OCI-LY3 (cell line): ENCODE data around the gene SENP5.
"Not testable (repeated sequence)": the region's sequence is repeated elsewhere in the genome, so short reads cannot be mapped to it uniquely, and the experiment has no call there.

Source experiments
- H2AFZ ChIP-seq: fragments of 200-600, 300-600 bp; shearing (Covaris generic); 2 replicates; pipeline ENCODE4 v1.6.0; 2014; ENCODE audit warnings: antibody characterized with exemption, low read depth, low read length
- H3K27ac ChIP-seq: fragments of 200-600, 300-600 bp; sonication (generic); 2 replicates; pipeline ENCODE4 v1.5.1; 2014; ENCODE audit warnings: mild to moderate bottlenecking, low read length, moderate library complexity, mixed read lengths
- H3K27me3 ChIP-seq: fragments of 200-600, 300-600 bp; sonication (generic); 2 replicates; pipeline ENCODE4 v1.6.1; 2014; ENCODE audit warnings: low read depth, low read length, mixed read lengths
- H3K36me3 ChIP-seq: fragments of 200-600, 300-600 bp; sonication (generic); replicated peaks from 2 replicates; pipeline ENCODE3; 2014; ENCODE audit warnings: low read depth, low read length, mixed read lengths
- H3K4me1 ChIP-seq: fragments of 300-600, 200-600 bp; sonication (generic); 2 replicates; pipeline ENCODE4 v1.6.1; 2014; ENCODE audit warnings: low read length, mixed read lengths
- H3K4me2 ChIP-seq: fragments of 200-600, 300-600 bp; sonication (generic); 2 replicates; pipeline ENCODE4 v1.6.1; 2014; ENCODE audit warnings: low read length, mixed read lengths
- H3K4me3 ChIP-seq: fragments of 300-600, 200-600 bp; sonication (generic); 2 replicates; pipeline ENCODE4 v1.5.1; 2014; ENCODE audit warnings: antibody characterized with exemption, mild to moderate bottlenecking, low read length, moderate library complexity
- H3K79me2 ChIP-seq: fragments of 300-600, 200-600 bp; shearing (Covaris generic); 2 replicates; pipeline ENCODE4 v1.6.1; 2014; ENCODE audit warnings: mild to moderate bottlenecking, low read length, mixed read lengths
- H3K9ac ChIP-seq: fragments of 300-600, 200-600 bp; shearing (Covaris generic); 2 replicates; pipeline ENCODE4 v1.6.0; 2014; ENCODE audit warnings: mild to moderate bottlenecking, low read length, moderate library complexity
- H3K9me3 ChIP-seq: fragments of 200-600, 300-600 bp; shearing (Covaris generic); 2 replicates; pipeline ENCODE4 v1.6.1; 2014; ENCODE audit warnings: low read length, mixed read lengths; ENCODE audit not compliant: insufficient read depth
- H4K20me1 ChIP-seq: fragments of 200-600, 300-600 bp; sonication (generic); 2 replicates; pipeline ENCODE4 v1.6.1; 2016; ENCODE audit warnings: low read length, mixed read lengths; ENCODE audit not compliant: insufficient read depth
- CTCF ChIP-seq: fragments of 200-600, 300-600 bp; sonication (generic); IDR thresholded peaks from 2 replicates; pipeline ENCODE4 v1.5.1; 2014; ENCODE audit warnings: antibody characterized with exemption, low read length, low read depth
- EZH2phosphoT487 ChIP-seq: fragments of 200-600 bp; shearing (Covaris generic); IDR thresholded peaks from 2 replicates; pipeline ENCODE4 v1.6.1; 2018; ENCODE audit warnings: antibody characterized with exemption, mixed run types, low read depth

Gene SENP5

DNA sequence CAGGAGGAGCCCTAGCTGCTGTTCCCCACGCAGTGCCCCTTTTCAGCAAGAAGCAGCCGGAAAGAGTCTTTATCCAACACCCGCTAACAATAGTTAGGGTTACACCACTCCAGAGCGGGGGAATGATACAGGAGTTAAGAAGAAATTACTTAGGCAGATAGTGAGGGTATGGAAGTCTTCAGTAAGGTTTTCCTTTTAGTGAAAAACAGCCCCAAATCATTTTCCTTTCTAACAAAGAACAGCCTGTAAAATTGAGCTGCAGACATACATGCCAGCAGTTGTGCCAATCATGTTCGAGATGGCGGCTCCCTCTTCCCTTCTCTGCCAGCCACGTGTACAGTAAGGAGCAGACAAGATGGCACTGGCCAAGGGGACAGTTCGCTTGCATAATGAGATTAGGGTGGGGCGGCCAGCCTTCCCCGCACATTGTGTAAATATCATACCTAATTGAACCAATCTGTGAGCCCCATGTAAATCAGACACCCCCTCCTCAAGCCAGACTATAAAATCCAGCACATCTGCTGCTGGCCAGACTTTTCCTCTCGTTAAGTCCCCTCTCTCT, 18.5 kb upstream of the SENP5 start:
- H3K4me2 ChIP-seq: no peak overlapping the region
- TF ChIP-seq CTCF (no peak), EZH2phosphoT487 (no peak)
- H4K20me1 ChIP-seq: no peaks in the 10 kb centered on the region
- no peak overlapping the region for H3K4me3 ChIP-seq
- H3K9ac ChIP-seq: no peak overlapping the region
- H3K4me1 ChIP-seq: no peaks in the 10 kb centered on the region
- no peak overlapping the region for H2AFZ ChIP-seq
- H3K27ac ChIP-seq: no peak overlapping the region
- no peaks in the 10 kb centered on the region for H3K9me3 ChIP-seq
- H3K27me3 ChIP-seq: no peaks in the 10 kb centered on the region
- H3K79me2 ChIP-seq: no peaks in the 10 kb centered on the region
- H3K36me3 ChIP-seq: no peaks in the 10 kb centered on the region

GRCh38 chr3:196863000-196863399, 4.7 kb upstream of the SENP5 start:
- not testable (repeated sequence) for H3K4me2 ChIP-seq, H4K20me1 ChIP-seq, H3K36me3 ChIP-seq, H3K27ac ChIP-seq, H3K4me1 ChIP-seq, H3K4me3 ChIP-seq, H3K9me3 ChIP-seq, H3K9ac ChIP-seq, H3K27me3 ChIP-seq, H2AFZ ChIP-seq, H3K79me2 ChIP-seq

- Histone ChIP-seq H3K27ac (peak overlapping the region; percentile 18; the same call in 1 of the 2 replicates), H3K4me1 (peaks cover 13% of the 10 kb centered on the region)
These were observed 589 bp upstream of the SENP5 start for GRCh38 chr3:196867155-196867506.

GRCh38 chr3:196868297-196868661, 559 bp downstream of the SENP5 start:
- Histone ChIP-seq H3K9ac (peak overlapping the region; percentile 76), H3K79me2 (peaks cover 56% of the 10 kb centered on the region), H3K27ac (peak overlapping the region; percentile 49)

More at GRCh38 chr3:196867155-196867506, 589 bp upstream of the SENP5 start:
- no peaks in the 10 kb centered on the region for H3K36me3 ChIP-seq
- peaks cover 44% of the 10 kb centered on the region for H3K79me2 ChIP-seq
- peak overlapping the region; percentile 68 for H3K9ac ChIP-seq
- TF ChIP-seq CTCF: no peak
- TF ChIP-seq EZH2phosphoT487: no peak
- peak overlapping the region; percentile 83 for H3K4me3 ChIP-seq
- no peaks in the 10 kb centered on the region for H3K27me3 ChIP-seq
- no peaks in the 10 kb centered on the region for H3K9me3 ChIP-seq
- peak overlapping the region; percentile 90 for H3K4me2 ChIP-seq
- H4K20me1 ChIP-seq: peaks cover 13% of the 10 kb centered on the region; the same call in 1 of the 2 replicates
- peak overlapping the region; percentile 82 for H2AFZ ChIP-seq

More at GRCh38 chr3:196868297-196868661, 559 bp downstream of the SENP5 start:
- Histone ChIP-seq H3K36me3 (no peaks in the 10 kb centered on the region), H4K20me1 (peaks cover 17% of the 10 kb centered on the region; the same call in 1 of the 2 replicates), H3K4me3 (peak overlapping the region; percentile 83), H3K27me3 (no peaks in the 10 kb centered on the region), H2AFZ (no peak overlapping the region; the same call in 1 of the 2 replicates), H3K4me2 (peak overlapping the region; percentile 88), H3K4me1 (peaks cover 13% of the 10 kb centered on the region), H3K9me3 (no peaks in the 10 kb centered on the region)
- TF ChIP-seq EZH2phosphoT487: no peak
- TF ChIP-seq CTCF: no peak
